Measurements from ENCODE around the gene TRIP10. TPM values are rescaled to one million over a fixed set of nuclear protein-coding genes. Genes with fewer than 3 reads are reported as not detected.
"Not testable (repeated sequence)": the region's sequence is repeated elsewhere in the genome, so short reads cannot be mapped to it uniquely, and the experiment has no call there.

The TRIP10 gene
- total RNA-seq, 1 donor from 2014 or later: 16.7 TPM

GRCh38 chr19:6794686-6795431, 55.4 kb downstream of the TRIP10 start:
- Mint-ChIP-seq H3K9me3 (ENCODE audit: unreplicated experiment) (peaks cover 9% of the 10 kb centered on the region), H3K27me3 (ENCODE audit: unreplicated experiment) (no peaks in the 10 kb centered on the region), H3K27ac (ENCODE audit: unreplicated experiment) (no peak overlapping the region), H3K4me1 (ENCODE audit: low read depth, unreplicated experiment) (no peaks in the 10 kb centered on the region), H3K4me3 (ENCODE audit: unreplicated experiment) (no peak overlapping the region), H3K36me3 (ENCODE audit: unreplicated experiment) (no peaks in the 10 kb centered on the region)
- no peak for DNase-seq
- TF ChIP-seq CTCF (IDR thresholded peaks at IDR 0.05; ENCODE audit: partially characterized antibody, unreplicated experiment): no peak

GRCh38 chr19:6796278-6796677, 56.8 kb downstream of the TRIP10 start:
- no peak for DNase-seq
- no peaks in the 10 kb centered on the region for H3K4me1 Mint-ChIP-seq (ENCODE audit: low read depth, unreplicated experiment)
- no peak for TF ChIP-seq CTCF (IDR thresholded peaks at IDR 0.05; ENCODE audit: partially characterized antibody, unreplicated experiment)
- no peaks in the 10 kb centered on the region for H3K36me3 Mint-ChIP-seq (ENCODE audit: unreplicated experiment)
- H3K9me3 Mint-ChIP-seq (ENCODE audit: unreplicated experiment): peaks cover 12% of the 10 kb centered on the region
- H3K27me3 Mint-ChIP-seq (ENCODE audit: unreplicated experiment): no peaks in the 10 kb centered on the region
- no peak overlapping the region for H3K27ac Mint-ChIP-seq (ENCODE audit: unreplicated experiment)
- H3K4me3 Mint-ChIP-seq (ENCODE audit: unreplicated experiment): no peak overlapping the region

- no peaks in the 10 kb centered on the region for H3K36me3 Mint-ChIP-seq (ENCODE audit: unreplicated experiment)
- TF ChIP-seq CTCF (IDR thresholded peaks at IDR 0.05; ENCODE audit: partially characterized antibody, unreplicated experiment): no peak
- no peaks in the 10 kb centered on the region for H3K27me3 Mint-ChIP-seq (ENCODE audit: unreplicated experiment)
- DNase-seq: no peak
- no peak overlapping the region for H3K27ac Mint-ChIP-seq (ENCODE audit: unreplicated experiment)
- no peaks in the 10 kb centered on the region for H3K4me1 Mint-ChIP-seq (ENCODE audit: low read depth, unreplicated experiment)
- peaks cover 8% of the 10 kb centered on the region for H3K9me3 Mint-ChIP-seq (ENCODE audit: unreplicated experiment)
- H3K4me3 Mint-ChIP-seq (ENCODE audit: unreplicated experiment): no peak overlapping the region
These were observed 58.2 kb downstream of the TRIP10 start for GRCh38 chr19:6797646-6798045.

GRCh38 chr19:6800160-6800790, 60.8 kb downstream of the TRIP10 start:
- not testable (repeated sequence) for H3K27me3 Mint-ChIP-seq (ENCODE audit: unreplicated experiment); DNase-seq; H3K4me3 Mint-ChIP-seq (ENCODE audit: unreplicated experiment); H3K9me3 Mint-ChIP-seq (ENCODE audit: unreplicated experiment); H3K4me1 Mint-ChIP-seq (ENCODE audit: low read depth, unreplicated experiment); H3K36me3 Mint-ChIP-seq (ENCODE audit: unreplicated experiment); H3K27ac Mint-ChIP-seq (ENCODE audit: unreplicated experiment)

- Mint-ChIP-seq H3K4me3 (ENCODE audit: unreplicated experiment) (peak overlapping the region; percentile 34), H3K9me3 (ENCODE audit: unreplicated experiment) (peaks cover 5% of the 10 kb centered on the region), H3K27ac (ENCODE audit: unreplicated experiment) (no peak overlapping the region), H3K27me3 (ENCODE audit: unreplicated experiment) (no peaks in the 10 kb centered on the region), H3K4me1 (ENCODE audit: low read depth, unreplicated experiment) (no peaks in the 10 kb centered on the region), H3K36me3 (ENCODE audit: unreplicated experiment) (no peaks in the 10 kb centered on the region)
- DNase-seq: no peak
- no peak for TF ChIP-seq CTCF (IDR thresholded peaks at IDR 0.05; ENCODE audit: partially characterized antibody, unreplicated experiment)
These were observed 61.6 kb downstream of the TRIP10 start for GRCh38 chr19:6800991-6801484.

Small RNA genes lying within 50 kb of the gene (microRNA-seq; reads per million reads assigned to microRNA genes)
- 0.55 reads per million for gene MIR6791 (ENCODE audit: unreplicated experiment)

Other genes starting within 250 kb of the TRIP10 start
- gene TUBB4A, start 237.4 kb upstream of the TRIP10 start, total RNA-seq (ENCODE audit: unreplicated experiment): 225 TPM
- 6.9 TPM for gene TNFSF9, start 208.7 kb upstream of the TRIP10 start, total RNA-seq (ENCODE audit: unreplicated experiment)
- 4.7 TPM for gene CD70, start 148.5 kb upstream of the TRIP10 start, total RNA-seq (ENCODE audit: unreplicated experiment)
- gene TNFSF14, start 69.5 kb upstream of the TRIP10 start, total RNA-seq (ENCODE audit: unreplicated experiment): not detected
- gene C3, start 19.0 kb upstream of the TRIP10 start, total RNA-seq (ENCODE audit: unreplicated experiment): 0.69 TPM
- gene GPR108, start 2.1 kb upstream of the TRIP10 start, total RNA-seq (ENCODE audit: unreplicated experiment): 44.2 TPM
- 0.32 TPM for gene SH2D3A, start 27.8 kb downstream of the TRIP10 start, total RNA-seq (ENCODE audit: unreplicated experiment)
- not detected for gene VAV1, start 33.0 kb downstream of the TRIP10 start, total RNA-seq (ENCODE audit: unreplicated experiment)
- not detected for gene ADGRE1, start 147.9 kb downstream of the TRIP10 start, total RNA-seq (ENCODE audit: unreplicated experiment)

All from glutamatergic neuron (in vitro differentiated cells).